ENCODE measurements around the gene EEF2KMT. TPM values are rescaled to one million over a fixed set of nuclear protein-coding genes. Genes with fewer than 3 reads are reported as not detected.
A peak's percentile ranks its signal among the peaks of the same experiment; 100 is the strongest.

EEF2KMT gene
- total and polyA plus RNA-seq, 2 of the 8 experiments (the other 6 are each of a cell fraction or from before 2014, with no cell fraction given): 35.8 to 37.0 TPM

DNA sequence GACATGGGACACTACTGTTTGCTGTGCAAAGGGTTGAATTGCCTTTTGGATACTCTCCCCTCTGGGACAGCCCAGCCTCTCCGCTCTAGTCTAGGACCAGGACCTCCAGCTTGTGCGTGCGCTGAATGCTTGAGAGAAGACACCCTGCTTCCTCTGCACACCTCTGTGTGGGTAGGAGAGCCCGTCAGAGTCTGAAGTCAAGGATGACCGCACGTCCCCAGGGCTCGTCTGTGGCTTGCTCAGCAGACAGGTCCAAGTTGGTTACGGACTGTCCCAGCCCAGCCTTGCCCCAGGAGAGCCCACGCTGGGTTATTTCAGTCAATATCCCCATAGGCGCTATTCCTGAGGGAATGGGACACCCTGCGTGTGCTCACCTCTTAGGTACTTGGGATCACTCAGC, 35.5 kb downstream of the EEF2KMT start:
- CTCF ChIA-PET (ENCODE audit: partially characterized antibody): interaction anchor here (0.6 to 28.8 kb wide), 3 partner anchors 8 to 36 kb away, joined by 4 to 625 read pairs (median 6); partner anchors contain the start of gene ALG1
- FAIRE-seq: no peak
- TF ChIP-seq CBX8 (IDR thresholded peaks at IDR 0.05; ENCODE audit: borderline replicate concordance, low read depth, low read length): no peak
- no peak for TF ChIP-seq SIX5 (IDR thresholded peaks at IDR 0.05; ENCODE audit: low read depth, low read length)
- no peak for TF ChIP-seq KDM5A (IDR thresholded peaks at IDR 0.05; ENCODE audit: low read length)
- TF ChIP-seq SAP30 (IDR thresholded peaks at IDR 0.05; ENCODE audit: insufficient read depth, insufficient replicate concordance, low read length): no peak
- TF ChIP-seq MAX (IDR thresholded peaks at IDR 0.05): no peak
- TF ChIP-seq CREB1 (IDR thresholded peaks at IDR 0.05): no peak
- TF ChIP-seq RAD21 (IDR thresholded peaks at IDR 0.05 in 1 of 2, conservative IDR thresholded peaks at IDR 0.05 in 1 of 2; ENCODE audit: low read depth in 2 of 2, low read length in 2 of 2): no peak
- TF ChIP-seq ATF2 (IDR thresholded peaks at IDR 0.05; ENCODE audit: low read length): no peak
- no peak for TF ChIP-seq RNF2 (IDR thresholded peaks at IDR 0.05; ENCODE audit: borderline replicate concordance, low read depth, low read length, missing control alignments, poor library complexity, severe bottlenecking)
- no peak for TF ChIP-seq MAFK (IDR thresholded peaks at IDR 0.05; ENCODE audit: low read depth, low read length)
- no peak for TF ChIP-seq SP4 (IDR thresholded peaks at IDR 0.05; ENCODE audit: low read length)

More for the DNA sequence above, 35.5 kb downstream of the EEF2KMT start:
- H2BK20ac ChIP-seq (ENCODE audit: low read length): no peak overlapping the region
- no peaks in the 10 kb centered on the region for H4K20me1 ChIP-seq (replicated peaks in 1 of 2; ENCODE audit: control insufficient read depth in 1 of 2, insufficient read depth in 2 of 2, low read length in 2 of 2)
- no peaks in the 10 kb centered on the region for H3K79me1 ChIP-seq (ENCODE audit: low read depth, low read length)
- WGBS, 2 experiments (ENCODE audit: extremely low coverage in 1 of 2, insufficient coverage in 1 of 2, insufficient read length in 1 of 2, insufficient replicate concordance in 2 of 2, low coverage in 1 of 2, low lambda C conversion rate in 2 of 2, missing lambda C conversion rate in 1 of 2): 88% methylated on average over 11 of the region's 11 CpGs; no CpG with 5 or more reads in 1 of the 2 experiments
- H3K27ac ChIP-seq (ENCODE audit: low read depth, low read length): no peak overlapping the region
- H3K4me2 ChIP-seq (ENCODE audit: insufficient read depth in 1 of 2, low read depth in 2 of 2, low read length in 2 of 2): no peak overlapping the region
- POLR2A ChIA-PET (ENCODE audit: partially characterized antibody): interaction anchor here (0.8 to 2.0 kb wide), 3 partner anchors 10 to 15 kb away, joined by 3 to 5 read pairs (median 4); no protein-coding TSS in a partner anchor
- H4K5ac ChIP-seq (ENCODE audit: insufficient read length, low read depth, low read length): no peak overlapping the region
- no peak overlapping the region for H2BK15ac ChIP-seq (ENCODE audit: low read length)
- H2AK5ac ChIP-seq (ENCODE audit: low read depth, low read length): no peak overlapping the region
- H3K4me3 ChIP-seq (ENCODE audit: extremely low read depth in 1 of 4, insufficient read depth in 2 of 4, low read depth in 3 of 4, low read length in 4 of 4): no peak overlapping the region
- no peaks in the 10 kb centered on the region for H3K27me3 ChIP-seq (replicated peaks in 1 of 4; ENCODE audit: control insufficient read depth in 3 of 4, extremely low read depth in 1 of 4, insufficient read depth in 3 of 4, low read length in 3 of 4)
- 0 out of 2 replicates have a peak overlapping the region, but pooled peaks have one; percentile 60 for H2BK12ac ChIP-seq (ENCODE audit: low read depth, low read length)
- no peak overlapping the region for H3K14ac ChIP-seq (ENCODE audit: insufficient read length)
- no peaks in the 10 kb centered on the region for H3K79me2 ChIP-seq (ENCODE audit: control insufficient read depth in 1 of 2, insufficient read depth in 2 of 2, low read length in 2 of 2)
- H4K91ac ChIP-seq (replicated peaks; ENCODE audit: insufficient read length, low read length): no peak overlapping the region
- no peak overlapping the region for H3K56ac ChIP-seq (replicated peaks; ENCODE audit: insufficient read length, low read depth, low read length)
- no peaks in the 10 kb centered on the region for H3K36me3 ChIP-seq (ENCODE audit: control insufficient read depth in 2 of 4, insufficient read depth in 4 of 4, low read length in 3 of 4)
- DNase-seq (ENCODE audit: low read depth in 1 of 2, low spot score in 2 of 2): no peak
- no peaks in the 10 kb centered on the region; the same call in 1 of the 2 replicates for H3K23me2 ChIP-seq (ENCODE audit: low read depth, low read length)
- no peak overlapping the region for H3K18ac ChIP-seq (ENCODE audit: extremely low read depth, low read length)
- H3K23ac ChIP-seq (ENCODE audit: insufficient read length): no peak overlapping the region
- peak overlapping the region; percentile 16 for H4K8ac ChIP-seq (ENCODE audit: extremely low read depth, insufficient read depth, low read length)
- no peak overlapping the region; a peak in 1 of 7 replicates for H3K9ac ChIP-seq (replicated peaks in 1 of 4; ENCODE audit: extremely low read depth in 1 of 4, low read depth in 3 of 4, low read length in 3 of 4)
- no peak overlapping the region for H2BK120ac ChIP-seq (replicated peaks; ENCODE audit: low read depth, low read length)
- no peak overlapping the region for H3K4ac ChIP-seq (replicated peaks; ENCODE audit: insufficient read length, low read depth, low read length)
- H2AFZ ChIP-seq (ENCODE audit: low read length): no peak overlapping the region
- no peak overlapping the region for H2BK5ac ChIP-seq (ENCODE audit: low read depth, low read length)
- H3K4me1 ChIP-seq (replicated peaks in 1 of 4; ENCODE audit: control insufficient read depth in 3 of 4, insufficient read depth in 4 of 4, low read length in 3 of 4): peaks cover 0 to 24% (median 14%) of the 10 kb centered on the region in 4 experiments; a peak in 6 of 7 replicates
- H3K9me3 ChIP-seq (ENCODE audit: insufficient read depth in 2 of 2, low read depth in 1 of 2, low read length in 1 of 2): no peaks in the 10 kb centered on the region

Data from H1 (cell line).